Hepatocyte (in vitro differentiated cells): ENCODE data around the gene ZNF546.

Experiments
- CTCF ChIP-seq: fragments of 200-600 bp; sonication (generic); IDR thresholded peaks from 2 replicates; pipeline ENCODE4 v1.5.1; 2016; ENCODE audit warnings: antibody characterized with exemption, mild to moderate bottlenecking; ENCODE audit not compliant: poor library complexity
- EZH2 ChIP-seq: fragments of 200-600 bp; sonication (generic); IDR thresholded peaks from 2 replicates; pipeline ENCODE4 v1.6.1; 2016; ENCODE audit warnings: antibody characterized with exemption, mild to moderate bottlenecking, borderline replicate concordance
- EZH2phosphoT487 ChIP-seq: fragments of 200-600 bp; sonication (generic); IDR thresholded peaks from one replicate; pipeline ENCODE4 v1.6.1; 2018; ENCODE audit warnings: antibody characterized with exemption, mild to moderate bottlenecking, low read depth, moderate library complexity; ENCODE audit not compliant: unreplicated experiment, severe bottlenecking

- TF ChIP-seq EZH2phosphoT487 (no peak), CTCF (no peak), EZH2 (no peak)
Measured at GRCh38 chr19:40054632-40055031, 57.8 kb downstream of the ZNF546 start.
